Islet of Langerhans (tissue), 1 donor: ENCODE measurements around the gene SV2B.

Experiments
- FAIRE-seq: peaks from one replicate; lab custom pipeline; 2011; peaks lifted over from hg19 to GRCh38; lab: Jason Lieb, UNC

Gene SV2B

DNA sequence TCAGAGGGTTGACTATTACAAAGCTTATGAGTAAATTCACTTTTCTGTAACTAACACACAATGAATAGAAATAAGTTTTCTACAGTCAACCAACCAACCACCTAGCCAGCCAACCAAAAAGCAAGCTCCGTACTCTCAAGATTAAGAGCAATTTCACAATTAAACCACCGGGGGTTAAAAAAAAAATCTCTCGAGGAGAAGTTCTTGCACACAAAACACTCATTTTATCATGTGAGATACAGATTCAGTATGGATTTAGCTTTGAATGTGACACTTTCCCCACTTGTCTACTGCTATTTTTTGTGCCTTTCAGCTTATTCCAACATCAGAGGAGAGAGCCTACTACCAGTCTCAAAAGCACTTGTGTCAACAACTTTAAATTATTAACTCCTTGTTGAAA is 135.3 kb downstream of the SV2B start:
- FAIRE-seq: no peak

DNA sequence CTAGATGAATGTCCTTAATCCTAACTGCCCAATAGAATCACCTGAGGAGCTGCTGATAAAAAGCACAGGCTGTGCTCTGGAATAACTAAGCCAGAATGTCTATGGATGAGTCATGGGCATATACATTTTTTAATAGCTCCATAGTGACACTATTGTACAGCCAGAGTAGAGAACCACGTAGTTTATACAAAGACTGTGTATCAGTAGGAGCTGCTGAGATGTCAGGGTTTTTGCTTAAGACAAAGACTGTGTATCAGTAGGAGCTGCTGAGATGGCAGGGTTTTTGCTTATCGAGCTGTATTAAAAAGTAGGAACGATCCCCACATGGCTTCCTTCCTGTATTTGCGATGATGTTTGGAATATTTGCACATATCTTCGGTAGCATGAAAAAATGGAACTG is 137.4 kb downstream of the SV2B start:
- FAIRE-seq: no peak

DNA sequence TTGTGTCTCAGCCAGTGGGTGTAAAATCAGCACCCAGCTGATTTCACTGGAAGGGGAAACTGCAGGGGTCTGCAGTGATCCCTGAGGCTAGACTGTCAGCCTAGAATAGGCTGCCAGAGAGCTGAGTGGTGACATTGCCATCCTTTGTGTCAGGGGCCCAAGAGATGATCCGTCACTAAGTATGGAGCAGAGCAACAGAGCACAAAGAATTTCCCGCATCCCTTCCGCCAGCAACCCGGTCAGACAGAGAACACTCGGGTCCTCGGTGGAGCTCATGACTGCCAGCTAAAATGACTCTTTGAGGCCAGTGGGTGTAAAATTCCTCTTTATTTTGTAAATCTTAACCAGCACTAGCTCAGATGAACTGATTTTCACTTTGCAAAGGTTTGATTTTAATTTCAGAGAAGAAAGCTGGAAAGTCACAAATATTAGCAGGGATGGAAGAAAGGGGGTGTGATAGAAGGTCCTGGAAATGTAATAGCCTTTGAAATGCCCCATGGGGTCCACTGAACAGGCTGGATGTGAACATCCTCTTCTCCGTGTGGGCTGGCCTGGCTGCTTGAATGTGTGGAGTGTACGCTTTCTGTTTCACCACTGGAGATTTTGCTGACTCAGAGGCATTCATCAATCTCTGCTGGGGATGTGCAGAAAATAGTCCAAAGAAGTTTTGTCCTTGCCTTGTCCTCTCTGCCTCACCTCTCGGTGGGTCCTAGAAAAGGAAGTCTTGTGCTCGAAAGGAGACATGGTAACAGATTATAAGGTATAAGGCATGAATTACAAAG is 138.8 kb downstream of the SV2B start:
- no peak for FAIRE-seq

DNA sequence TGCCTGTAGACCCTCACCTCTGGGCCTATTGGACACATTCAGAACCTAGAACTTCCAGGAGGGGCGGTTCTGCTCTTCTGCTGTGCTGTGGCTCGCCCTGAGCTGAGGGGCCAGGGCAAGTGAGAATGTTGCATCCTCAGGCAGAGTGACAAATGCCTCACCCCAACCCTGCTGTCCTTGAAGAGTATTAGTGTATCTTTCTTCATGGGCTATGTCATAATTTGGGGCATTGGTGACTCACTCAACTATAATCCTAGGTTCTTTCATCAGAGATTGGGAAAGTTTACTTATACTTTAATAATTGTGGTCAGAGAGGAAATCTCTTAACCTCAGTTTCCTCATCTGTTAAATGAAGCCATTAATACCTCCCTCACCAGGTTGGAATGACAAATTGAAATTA is 143.8 kb downstream of the SV2B start:
- FAIRE-seq: no peak

DNA sequence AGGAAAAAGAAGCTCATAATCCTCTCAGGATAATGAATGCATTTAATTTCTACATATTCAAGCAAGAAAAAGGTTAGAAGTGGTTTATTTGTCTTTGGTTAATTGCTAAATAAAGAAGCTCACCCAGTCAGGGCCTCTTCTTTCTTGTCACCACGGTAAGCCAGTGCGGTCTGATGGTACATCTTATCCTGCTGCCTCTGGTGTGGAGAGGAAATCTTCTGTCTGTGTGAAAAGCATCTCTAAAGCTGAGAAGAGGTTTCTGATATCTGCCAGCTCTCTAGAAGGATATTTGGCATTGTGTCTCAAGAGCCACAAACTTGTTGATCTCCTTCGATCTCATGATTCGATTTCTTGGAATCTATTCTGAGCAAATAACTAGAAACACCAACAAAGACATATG is 144.9 kb downstream of the SV2B start:
- no peak for FAIRE-seq

DNA sequence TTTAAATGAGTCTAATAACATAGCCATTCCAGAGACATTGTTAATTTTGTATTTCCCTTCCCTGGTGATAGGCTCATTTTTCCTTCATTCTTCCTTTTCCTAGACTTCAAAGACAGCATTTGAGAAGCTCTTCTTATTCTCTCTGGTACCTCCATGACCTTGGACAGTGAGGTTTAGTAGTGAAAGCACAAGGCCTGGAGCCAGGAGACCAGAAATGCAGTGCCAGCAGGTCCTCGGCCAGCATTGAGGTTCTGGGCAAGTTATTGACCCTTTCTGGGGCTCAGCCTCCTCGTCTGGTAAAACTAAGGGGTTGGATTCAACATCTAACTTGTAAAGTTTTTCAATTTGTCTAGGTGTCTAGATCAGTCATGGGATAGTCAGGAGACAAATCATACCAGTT is 146.9 kb downstream of the SV2B start:
- FAIRE-seq: no peak

DNA sequence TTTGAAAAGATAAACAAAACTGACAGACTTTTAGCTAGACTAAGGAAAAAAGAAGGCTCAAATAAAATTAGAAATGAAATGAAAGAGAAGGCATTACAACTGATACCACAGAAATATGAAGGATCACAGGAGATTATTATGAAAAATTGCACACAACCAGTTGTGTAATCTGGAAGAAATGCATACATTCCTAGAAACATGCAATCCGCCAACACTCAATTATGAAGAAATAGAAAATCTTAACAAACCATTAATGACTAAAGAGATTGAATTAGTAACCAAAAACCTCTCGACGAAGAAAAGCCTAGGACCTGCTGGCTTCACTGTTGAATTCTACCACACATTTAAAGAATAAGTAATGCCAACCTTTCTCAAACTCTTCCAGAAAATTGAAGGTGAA is 149.5 kb downstream of the SV2B start:
- no peak for FAIRE-seq

DNA sequence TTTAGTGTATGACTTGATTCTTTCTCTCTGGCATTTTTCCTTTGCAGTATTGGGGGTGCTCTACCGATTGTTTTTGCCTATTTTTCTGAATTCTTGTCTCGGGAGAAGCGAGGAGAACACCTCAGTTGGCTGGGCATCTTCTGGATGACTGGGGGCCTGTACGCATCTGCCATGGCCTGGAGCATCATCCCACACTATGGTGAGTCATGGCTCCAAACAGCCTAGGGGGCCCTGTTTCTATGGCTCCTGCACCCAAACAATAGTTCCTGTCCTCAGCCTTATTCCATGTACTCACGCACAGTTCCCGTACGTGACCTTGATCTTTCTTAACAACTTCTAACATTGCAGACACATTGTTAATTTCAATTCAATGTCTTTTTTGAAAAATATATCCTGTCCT is 152.3 kb downstream of the SV2B start:
- FAIRE-seq: no peak

DNA sequence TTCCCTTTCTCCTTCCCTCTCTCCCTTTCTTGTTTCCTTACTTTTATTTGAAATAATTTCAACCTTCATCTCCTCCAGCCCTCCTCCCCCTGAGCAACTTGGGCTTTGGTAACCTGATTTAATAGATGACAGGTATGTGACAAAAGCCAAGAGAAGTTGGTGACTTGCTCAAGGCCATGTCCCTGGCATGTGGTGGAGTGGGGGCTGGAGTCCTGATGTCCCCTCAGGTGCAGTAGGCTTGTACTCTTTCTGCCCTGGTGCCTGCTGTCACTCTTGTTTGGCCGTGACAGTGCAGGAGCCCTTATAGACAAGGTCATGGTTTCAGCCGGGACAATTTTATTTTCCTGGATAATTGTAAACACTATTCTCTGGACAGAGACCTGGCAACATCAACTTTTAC is 152.7 kb downstream of the SV2B start:
- no peak for FAIRE-seq

DNA sequence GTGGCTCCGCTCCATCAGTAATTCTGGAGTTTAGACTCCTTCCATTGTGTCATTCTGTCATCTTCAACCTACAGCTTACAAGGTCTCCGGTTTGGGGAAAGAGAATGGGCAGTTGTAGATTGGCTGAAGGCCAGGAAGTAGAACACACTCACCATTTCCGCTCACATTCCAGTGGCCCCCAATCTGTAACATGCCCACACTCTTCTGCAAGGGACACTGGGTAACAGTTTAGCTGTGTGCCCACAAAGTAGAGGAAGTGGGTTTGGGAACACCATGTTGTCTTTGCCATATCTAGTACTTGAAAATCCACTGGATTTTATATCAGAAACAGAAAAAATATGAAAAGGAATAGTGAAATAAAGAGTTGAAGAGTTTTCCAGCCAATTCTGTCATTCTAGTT is 153.5 kb downstream of the SV2B start:
- FAIRE-seq: no peak

DNA sequence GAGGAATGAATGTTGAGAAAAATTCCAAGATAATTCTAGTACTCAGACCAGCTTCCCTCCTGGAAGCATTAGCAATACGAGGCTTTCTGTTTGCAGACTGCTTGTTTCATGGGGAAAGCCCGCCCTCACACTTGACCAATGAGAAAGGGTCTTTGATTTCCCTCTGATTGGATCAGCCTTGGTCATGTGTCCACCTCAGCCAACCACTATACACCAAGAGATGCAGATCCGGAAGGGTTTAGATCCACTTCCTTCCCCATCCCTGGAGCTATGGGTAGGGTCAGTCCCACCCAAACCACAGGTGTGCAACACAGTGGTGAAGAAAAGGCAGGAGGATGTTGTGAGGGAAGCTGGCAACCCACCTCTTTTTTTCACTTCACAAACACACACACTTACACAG is 154.7 kb downstream of the SV2B start:
- no peak for FAIRE-seq

DNA sequence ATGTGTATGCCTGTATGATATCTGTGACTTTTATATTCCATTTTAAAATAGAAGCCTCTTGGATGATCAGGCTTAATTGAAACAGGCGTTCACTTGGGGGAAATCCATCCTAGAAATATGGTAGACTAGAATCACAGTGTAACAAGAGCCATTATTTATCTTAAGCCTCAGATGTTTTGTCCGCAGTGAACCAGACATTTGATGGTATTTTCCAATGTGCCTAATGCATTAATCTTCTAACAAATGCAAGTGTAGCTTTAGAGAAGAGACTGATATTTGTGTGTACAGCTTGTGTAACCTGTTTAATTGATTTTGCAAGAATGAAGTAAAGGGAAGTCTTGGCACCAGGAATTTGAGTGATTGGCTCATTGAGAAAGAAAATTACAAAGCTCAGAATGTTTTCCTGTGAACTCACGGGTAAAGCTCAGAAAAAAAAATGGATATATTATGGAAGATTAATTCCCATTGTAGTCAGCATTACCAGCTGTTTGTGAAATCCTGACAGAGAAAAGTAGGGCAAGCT is 155.7 kb downstream of the SV2B start:
- FAIRE-seq: no peak

DNA sequence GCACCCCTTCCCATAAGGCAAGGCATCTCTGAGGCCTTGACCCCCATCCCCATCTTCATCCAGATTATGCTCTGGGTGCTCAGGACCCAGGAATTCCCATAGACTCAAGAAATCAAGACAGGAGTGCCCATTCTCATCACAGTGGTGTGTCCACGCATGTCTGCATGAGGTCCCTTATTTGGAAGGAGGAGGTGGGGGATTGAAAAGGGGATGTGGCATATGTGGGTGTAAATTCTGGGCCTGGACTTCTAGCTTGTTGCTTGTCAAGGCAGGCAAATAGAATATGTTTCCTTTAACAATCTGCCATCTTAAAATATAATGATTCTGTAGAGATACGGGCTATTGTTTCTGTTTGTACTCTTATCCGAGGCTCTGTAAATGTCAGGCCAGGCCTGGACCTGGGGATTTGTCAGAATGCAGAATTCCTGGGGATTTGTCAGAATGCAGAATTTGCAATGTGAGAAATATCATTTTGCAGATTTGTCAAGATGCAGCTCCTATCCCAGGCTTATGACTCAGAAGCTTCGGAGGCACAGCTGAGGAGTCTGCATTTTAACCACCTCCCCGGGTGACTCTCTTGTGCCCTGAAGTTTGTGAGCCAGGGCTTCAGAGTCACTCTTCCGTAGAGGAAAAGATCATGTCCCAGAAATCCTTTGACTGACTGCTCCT is 157.8 kb downstream of the SV2B start:
- no peak for FAIRE-seq

DNA sequence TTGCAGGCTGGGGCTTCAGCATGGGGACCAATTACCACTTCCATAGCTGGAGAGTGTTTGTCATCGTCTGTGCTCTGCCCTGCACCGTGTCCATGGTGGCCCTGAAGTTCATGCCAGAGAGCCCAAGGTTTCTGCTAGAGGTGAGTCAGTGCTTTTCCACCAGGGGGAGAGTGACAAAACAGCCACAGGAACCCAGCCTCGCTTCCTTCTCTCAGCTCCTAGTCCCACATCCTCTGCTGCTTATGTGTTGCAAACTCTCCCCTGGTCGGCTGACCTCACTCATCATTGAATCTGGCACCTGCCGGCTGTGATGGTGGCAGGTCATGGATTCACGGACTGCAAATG is 158.3 kb downstream of the SV2B start:
- FAIRE-seq: no peak

DNA sequence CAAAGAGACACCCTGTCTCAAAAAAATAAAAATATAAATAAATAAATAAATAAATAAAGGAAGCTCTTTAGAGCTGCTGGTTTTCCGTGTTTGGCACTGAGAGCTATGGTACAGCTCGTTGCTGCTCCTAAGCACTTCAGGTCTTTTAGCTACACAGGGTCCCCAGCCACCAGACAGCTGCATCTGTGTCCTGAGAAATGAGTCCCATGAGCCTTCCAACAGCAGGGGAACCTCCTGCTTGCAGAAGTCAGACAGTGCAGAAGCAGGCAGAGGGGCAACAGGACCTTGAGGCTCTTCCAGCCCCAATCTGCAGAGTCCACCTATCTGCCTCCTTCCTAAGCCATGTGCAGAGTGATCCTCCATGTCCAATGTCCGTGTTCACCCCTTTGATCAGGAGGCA is 159.0 kb downstream of the SV2B start:
- FAIRE-seq: no peak

DNA sequence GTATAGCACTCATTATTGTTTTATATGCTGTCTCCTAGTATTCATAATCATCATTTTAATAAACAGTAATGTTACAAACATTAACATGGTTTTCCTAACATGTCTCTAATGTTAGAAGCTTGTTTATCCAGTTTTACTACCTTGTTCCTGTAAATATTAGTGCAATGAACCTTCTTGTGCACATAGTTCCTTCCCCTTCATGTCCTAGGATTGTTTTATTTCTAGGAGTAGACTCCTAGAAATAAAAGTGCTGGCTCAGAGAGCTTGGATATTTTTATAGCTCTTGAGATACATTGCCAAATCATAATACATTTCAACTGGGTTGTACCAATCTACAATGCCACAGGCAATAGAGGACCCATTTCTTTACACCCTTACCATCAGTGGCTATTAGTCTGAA is 161.3 kb downstream of the SV2B start:
- no peak for FAIRE-seq

DNA sequence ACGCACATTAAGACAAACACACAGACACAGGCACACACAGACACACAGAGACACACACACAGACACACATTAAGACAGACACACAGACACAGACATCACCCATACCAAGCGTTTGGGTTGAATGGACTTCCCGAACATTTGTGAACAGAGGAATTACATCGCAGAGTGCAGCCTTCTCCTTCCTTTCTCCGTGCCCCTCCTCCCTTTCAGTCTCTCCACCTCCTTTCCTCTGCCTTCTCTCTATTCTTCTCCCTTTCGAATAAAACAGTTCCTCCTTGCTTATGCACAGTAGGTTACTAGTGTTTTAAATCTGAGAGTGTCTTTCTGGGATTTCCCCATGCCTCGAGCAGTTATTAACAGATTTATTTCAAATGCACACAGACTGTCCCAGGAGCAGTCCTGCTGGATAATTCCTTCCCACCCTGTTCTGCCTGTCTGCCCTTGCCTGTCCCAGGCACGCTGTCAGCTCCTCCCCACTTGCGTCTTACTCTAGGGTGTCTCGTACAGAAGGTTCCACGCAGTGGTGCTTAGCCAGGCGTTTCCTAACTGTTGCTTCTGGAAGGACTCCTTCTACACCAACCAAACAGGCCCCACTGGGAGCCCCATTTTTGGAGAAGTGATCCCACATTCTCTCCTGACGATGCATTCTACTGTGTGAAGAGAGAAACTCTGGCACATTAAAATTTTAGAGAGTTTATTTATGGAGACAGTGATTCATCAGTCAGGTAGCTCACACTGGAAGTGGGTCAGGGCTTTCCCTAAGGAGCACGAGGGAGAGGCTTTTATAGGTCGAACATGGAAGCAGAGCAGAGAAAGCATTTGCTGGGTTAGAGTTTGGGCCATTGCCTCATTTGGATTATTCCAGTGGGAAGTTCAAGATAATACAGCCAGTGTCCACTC is 163.8 kb downstream of the SV2B start:
- no peak for FAIRE-seq

DNA sequence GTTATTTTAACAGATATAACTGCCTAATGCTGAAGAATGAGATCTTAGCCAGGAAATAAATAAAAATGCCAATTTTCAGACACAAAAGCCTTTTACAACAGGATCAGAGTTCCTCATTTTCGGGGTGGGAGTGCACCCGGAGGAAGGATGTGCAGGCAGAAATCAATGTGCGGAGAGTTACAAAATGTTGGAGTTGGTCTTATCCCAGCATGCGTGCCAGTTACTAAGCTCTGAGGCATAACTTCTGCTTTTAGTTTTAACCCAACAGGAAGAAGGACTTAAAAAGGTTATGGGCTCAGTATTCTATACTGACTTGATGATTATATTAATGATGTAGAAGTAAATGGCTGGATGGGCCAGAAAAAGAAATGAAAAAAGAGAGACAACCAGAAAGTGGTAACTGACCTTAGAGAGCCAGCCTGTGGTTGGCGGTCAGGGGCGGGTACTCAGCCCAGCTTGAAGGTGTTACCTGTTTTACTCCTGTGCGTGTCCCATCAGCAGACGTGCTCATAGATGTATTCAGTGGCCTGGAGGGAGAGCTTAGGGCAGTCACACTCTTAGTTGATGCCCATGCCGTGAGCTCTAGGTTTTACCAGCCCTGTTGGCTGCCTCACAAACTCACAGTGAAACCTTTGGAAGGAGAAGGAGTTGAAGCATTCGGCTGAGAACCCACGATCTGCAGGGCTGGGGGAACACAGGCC is 164.7 kb downstream of the SV2B start:
- no peak for FAIRE-seq

DNA sequence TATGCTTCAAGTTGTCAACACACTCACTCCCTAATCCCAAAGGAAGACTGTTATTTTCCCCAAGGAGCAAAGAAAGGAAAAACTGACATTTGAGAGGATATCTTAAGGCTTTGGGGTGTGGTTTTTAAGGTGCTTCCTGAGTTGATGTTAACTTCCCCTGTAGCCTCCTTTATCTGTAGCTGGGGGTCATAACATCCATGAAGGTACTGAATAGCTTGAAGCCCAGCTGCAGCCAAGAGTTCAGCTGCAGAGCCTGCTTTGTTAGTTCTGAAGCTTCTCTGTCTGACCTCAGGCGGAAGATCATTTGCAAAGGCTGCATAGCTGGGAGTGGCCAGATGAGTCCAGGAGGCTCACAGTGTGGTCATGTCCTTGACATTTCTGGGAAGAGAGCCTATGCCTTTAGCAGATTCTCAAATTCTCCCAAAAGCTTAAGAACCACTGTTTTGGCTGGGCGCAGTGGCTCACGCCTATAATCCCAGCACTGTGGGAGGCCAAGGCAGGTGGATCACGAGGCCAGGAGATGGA is 165.4 kb downstream of the SV2B start:
- no peak for FAIRE-seq

DNA sequence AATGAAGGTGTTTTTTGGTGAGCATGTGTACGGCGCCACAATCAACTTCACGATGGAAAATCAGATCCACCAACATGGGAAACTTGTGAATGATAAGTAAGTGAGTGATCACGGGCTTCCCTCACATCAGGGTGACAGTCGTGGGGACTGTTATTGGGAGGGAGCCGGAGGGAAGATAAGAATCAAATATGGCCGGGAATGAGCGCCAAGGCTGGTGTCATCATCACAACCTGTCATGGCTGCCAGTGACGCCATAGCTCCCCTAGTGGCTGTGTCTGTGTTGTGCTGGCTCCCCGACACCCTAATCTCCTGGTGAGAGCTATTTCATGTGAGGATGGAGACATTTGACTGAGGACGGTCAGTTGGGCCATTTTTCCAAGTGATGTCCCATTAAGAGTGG is 168.5 kb downstream of the SV2B start:
- FAIRE-seq: no peak

DNA sequence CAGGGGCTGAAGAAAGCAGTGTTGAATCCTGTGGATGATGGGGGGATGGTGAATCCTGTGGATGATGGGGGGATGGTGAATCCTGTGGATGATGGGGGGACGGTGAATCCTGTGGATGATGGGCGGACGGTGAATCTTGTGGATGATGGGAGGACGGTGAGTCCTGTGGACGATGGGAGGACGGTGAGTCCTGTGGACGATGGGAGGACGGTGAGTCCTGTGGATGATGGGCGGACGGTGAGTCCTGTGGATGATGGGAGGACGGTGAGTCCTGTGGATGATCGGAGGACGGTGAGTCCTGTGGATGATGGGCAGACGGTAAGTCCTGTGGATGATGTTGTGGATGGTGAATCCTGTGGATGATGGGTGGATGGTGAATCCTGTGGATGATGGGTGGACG is 170.7 kb downstream of the SV2B start:
- FAIRE-seq: no peak

DNA sequence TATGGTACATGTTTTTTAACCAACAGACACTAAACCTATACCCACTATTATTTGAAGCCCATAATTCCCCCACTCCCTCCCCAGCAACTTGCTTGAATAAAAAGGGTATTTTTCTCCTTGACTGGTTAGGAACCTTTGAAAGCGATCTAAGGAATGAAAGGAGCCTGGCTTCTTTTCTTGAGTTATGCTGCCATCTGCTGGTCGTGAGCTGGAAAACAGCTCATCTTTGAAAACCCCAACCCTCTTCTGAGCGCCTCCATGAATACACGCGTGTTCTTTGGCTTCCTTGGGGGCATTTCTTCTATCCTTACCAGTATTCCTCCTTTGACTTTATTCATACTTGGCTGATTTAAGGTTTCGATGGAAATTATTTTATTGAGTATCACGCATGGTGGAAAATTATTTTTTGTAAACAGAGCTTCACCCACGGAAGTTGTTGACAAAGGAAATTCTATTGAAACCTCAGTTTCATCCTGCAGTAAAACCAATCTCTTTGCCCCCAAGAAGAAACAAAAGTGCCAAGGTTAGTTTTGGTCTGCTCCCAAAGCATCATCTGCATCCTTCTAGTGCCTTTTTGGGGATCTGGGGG is 171.6 kb downstream of the SV2B start:
- peak; percentile 93 for FAIRE-seq
